Activated CD8-positive, alpha-beta memory T cell treated with anti-CD3 and anti-CD28 coated beads, Interleukin-2, amount 50 U/mL, for 1 hour (primary cell): Measurements from ENCODE around the gene TUBA1A.
"Not testable (repeated sequence)": the region's sequence is repeated elsewhere in the genome, so short reads cannot be mapped to it uniquely, and the experiment has no call there.

Experiments used
- DNase-seq: peaks from one replicate; pipeline ENCODE4 v3.0.0-alpha.2; 2020; ENCODE audit errors: extremely low read depth

Gene TUBA1A

GRCh38 chr12:49201595-49202295, 12.9 kb upstream of the TUBA1A start:
- DNase-seq, result no peak

- DNase-seq, result no peak
Measured at GRCh38 chr12:49200919-49201594, 12.2 kb upstream of the TUBA1A start.

GRCh38 chr12:49198431-49199155, 9.7 kb upstream of the TUBA1A start:
- no peak for DNase-seq

- DNase-seq, result no peak
Measured at GRCh38 chr12:49197256-49197655, 8.4 kb upstream of the TUBA1A start.

- DNase-seq, result no peak
Measured at GRCh38 chr12:49195736-49196135, 6.9 kb upstream of the TUBA1A start.

- not testable (repeated sequence) for DNase-seq
Measured at GRCh38 chr12:49193746-49194145, 4.9 kb upstream of the TUBA1A start.

GRCh38 chr12:49191498-49191897, 2.6 kb upstream of the TUBA1A start:
- DNase-seq, result not testable (repeated sequence)

- no peak for DNase-seq
Measured at GRCh38 chr12:49190974-49191373, 2.1 kb upstream of the TUBA1A start.

GRCh38 chr12:49189731-49190716, 1.1 kb upstream of the TUBA1A start:
- no peak for DNase-seq

- DNase-seq, result peak; percentile 41
Measured at GRCh38 chr12:49188201-49188915, 522 bp downstream of the TUBA1A start.

GRCh38 chr12:49187184-49187583, 1.7 kb downstream of the TUBA1A start:
- no peak for DNase-seq

- not testable (repeated sequence) for DNase-seq
Measured at GRCh38 chr12:49186307-49186706, 2.6 kb downstream of the TUBA1A start.

GRCh38 chr12:49184697-49185096, 4.2 kb downstream of the TUBA1A start:
- DNase-seq, result not testable (repeated sequence)

- DNase-seq, result not testable (repeated sequence)
Measured at GRCh38 chr12:49183214-49183950, 5.5 kb downstream of the TUBA1A start.

- DNase-seq, result no peak
Measured at GRCh38 chr12:49174218-49174617, 14.7 kb downstream of the TUBA1A start.

GRCh38 chr12:49170924-49171323, 18.0 kb downstream of the TUBA1A start:
- no peak for DNase-seq

- no peak for DNase-seq
Measured at GRCh38 chr12:49165114-49165513, 23.8 kb downstream of the TUBA1A start.

GRCh38 chr12:49161901-49162300, 27.0 kb downstream of the TUBA1A start:
- not testable (repeated sequence) for DNase-seq

- DNase-seq, result no peak
Measured at GRCh38 chr12:49161092-49161795, 27.6 kb downstream of the TUBA1A start.
